Choroid plexus epithelial cell (primary cell): ENCODE data around the gene IGFL1.
"Not testable (repeated sequence)": the region's sequence is repeated elsewhere in the genome, so short reads cannot be mapped to it uniquely, and the experiment has no call there.

ENCODE experiments used
- DNase-seq: peaks from one replicate; pipeline ENCODE4 v3.0.0-alpha.2; 2010; ENCODE audit warnings: low read depth
- H3K4me3 ChIP-seq: 2 replicates; pipeline ENCODE4 v1.5.1; 2011; ENCODE audit warnings: low read depth, mild to moderate bottlenecking, control low read depth, low read length, moderate library complexity
- TF ChIP-seq, protein P1 (sequence below): conservative IDR thresholded peaks from 2 replicates; pipeline ENCODE4 v1.5.1; 2011; ENCODE audit warnings: low read depth, mild to moderate bottlenecking, control low read depth, inconsistent platforms, low read length, moderate library complexity

Gene IGFL1

DNA sequence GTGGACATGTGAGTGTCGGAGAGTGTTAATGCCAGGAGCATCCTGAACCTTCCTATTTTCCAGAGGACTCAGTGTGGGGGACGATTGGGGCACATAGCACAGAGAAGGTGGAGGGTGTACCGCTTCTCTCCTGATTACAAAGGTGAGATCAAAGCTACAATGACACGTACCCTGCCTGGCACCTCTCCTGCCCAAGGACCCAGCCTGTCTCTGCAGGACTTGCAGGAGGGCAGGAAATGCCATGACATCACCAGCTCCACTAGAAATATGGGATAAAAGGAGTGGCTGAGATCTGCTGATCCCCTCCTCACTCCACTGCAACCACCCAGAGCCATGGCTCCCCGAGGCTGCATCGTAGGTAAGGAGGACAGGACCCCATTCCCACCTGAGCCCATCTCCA, at the start of gene IGFL1:
Gene IGFL1, plus strand, starts transcription at position 301 of the 400 bp plus-strand sequence. Its CDS starts 33 bp downstream, at position 334.
- TF ChIP-seq, protein P1, sequence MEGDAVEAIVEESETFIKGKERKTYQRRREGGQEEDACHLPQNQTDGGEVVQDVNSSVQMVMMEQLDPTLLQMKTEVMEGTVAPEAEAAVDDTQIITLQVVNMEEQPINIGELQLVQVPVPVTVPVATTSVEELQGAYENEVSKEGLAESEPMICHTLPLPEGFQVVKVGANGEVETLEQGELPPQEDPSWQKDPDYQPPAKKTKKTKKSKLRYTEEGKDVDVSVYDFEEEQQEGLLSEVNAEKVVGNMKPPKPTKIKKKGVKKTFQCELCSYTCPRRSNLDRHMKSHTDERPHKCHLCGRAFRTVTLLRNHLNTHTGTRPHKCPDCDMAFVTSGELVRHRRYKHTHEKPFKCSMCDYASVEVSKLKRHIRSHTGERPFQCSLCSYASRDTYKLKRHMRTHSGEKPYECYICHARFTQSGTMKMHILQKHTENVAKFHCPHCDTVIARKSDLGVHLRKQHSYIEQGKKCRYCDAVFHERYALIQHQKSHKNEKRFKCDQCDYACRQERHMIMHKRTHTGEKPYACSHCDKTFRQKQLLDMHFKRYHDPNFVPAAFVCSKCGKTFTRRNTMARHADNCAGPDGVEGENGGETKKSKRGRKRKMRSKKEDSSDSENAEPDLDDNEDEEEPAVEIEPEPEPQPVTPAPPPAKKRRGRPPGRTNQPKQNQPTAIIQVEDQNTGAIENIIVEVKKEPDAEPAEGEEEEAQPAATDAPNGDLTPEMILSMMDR, result no peak
- DNase-seq, result no peak
- no peak within 1 kb of the TSS for H3K4me3 ChIP-seq

DNA sequence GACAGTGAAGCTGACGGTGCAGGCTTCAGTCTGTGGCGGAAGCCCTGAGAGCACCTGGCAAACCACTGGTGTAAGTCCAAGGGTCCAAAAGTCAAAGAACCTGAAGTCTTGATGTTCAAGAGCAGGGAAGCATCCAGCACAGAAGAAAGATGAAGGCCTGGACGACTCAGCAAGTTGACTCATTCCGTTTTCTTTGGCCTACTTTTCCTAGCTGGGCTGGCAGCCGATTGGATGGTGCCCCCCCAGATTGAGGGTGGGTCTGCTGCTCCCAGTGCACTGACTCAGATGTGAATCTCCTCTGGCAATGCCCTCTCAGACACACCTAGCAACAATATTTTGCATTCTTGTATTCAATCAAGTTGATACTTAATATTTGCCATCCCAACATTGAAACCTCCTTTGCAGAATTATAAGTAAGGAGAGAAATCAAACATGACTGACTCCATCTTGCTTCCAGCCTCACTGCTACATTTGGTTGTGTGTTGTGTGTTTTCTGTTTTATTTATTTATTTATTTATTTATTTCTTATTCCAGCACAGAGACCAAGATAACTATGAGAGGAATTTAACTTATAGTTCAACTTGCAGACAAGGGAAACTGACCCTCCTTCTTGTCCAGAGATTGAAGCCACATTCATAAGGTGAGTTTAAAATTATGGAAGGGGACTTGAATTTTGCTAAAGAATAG, 48.7 kb upstream of the IGFL1 start:
- no peak overlapping the region for H3K4me3 ChIP-seq
- no peak for DNase-seq
- TF ChIP-seq, protein P1, result no peak

DNA sequence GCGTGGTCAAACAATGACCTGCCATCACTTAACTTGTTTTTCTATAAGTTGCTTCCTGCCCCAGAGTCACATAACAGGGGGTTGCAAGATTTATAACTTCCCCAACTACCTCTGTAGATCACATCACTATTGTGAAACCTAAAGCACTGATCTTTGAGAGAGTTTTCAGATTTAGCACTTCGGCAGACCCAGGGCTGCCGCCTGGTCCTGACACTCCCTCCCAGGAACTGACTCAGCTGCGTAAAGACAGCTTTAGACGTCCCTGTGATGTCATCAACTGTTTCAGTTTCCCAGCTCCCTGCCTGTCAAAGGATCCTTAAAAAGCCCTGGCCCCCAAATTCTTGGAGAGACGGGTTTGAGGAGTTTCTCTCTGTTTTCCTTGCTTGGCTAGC, 48.2 kb upstream of the IGFL1 start:
- H3K4me3 ChIP-seq, result no peak overlapping the region
- DNase-seq, result peak; percentile 19
- TF ChIP-seq, protein P1, result no peak

DNA sequence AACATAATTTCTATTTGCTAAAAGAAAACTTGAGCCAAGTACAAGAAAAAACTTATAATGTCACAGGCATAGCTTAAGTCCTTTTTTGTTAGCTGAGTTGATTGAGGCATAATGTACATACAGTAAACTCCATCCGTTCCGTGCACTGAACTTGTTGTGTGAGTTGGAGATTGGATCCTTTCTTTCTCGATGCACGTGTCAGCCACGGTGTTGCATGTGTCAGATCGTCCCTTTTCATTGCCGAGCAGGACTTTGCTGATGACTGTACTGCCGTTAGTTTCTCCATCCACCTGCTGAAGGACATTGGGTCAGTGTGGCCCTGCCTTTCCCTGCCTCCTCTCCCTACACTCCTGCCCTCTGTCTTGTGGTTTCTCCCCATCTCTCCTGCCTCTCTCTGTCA, 47.1 kb upstream of the IGFL1 start:
- TF ChIP-seq, protein P1, result no peak
- no peak for DNase-seq
- H3K4me3 ChIP-seq, result no peak overlapping the region

DNA sequence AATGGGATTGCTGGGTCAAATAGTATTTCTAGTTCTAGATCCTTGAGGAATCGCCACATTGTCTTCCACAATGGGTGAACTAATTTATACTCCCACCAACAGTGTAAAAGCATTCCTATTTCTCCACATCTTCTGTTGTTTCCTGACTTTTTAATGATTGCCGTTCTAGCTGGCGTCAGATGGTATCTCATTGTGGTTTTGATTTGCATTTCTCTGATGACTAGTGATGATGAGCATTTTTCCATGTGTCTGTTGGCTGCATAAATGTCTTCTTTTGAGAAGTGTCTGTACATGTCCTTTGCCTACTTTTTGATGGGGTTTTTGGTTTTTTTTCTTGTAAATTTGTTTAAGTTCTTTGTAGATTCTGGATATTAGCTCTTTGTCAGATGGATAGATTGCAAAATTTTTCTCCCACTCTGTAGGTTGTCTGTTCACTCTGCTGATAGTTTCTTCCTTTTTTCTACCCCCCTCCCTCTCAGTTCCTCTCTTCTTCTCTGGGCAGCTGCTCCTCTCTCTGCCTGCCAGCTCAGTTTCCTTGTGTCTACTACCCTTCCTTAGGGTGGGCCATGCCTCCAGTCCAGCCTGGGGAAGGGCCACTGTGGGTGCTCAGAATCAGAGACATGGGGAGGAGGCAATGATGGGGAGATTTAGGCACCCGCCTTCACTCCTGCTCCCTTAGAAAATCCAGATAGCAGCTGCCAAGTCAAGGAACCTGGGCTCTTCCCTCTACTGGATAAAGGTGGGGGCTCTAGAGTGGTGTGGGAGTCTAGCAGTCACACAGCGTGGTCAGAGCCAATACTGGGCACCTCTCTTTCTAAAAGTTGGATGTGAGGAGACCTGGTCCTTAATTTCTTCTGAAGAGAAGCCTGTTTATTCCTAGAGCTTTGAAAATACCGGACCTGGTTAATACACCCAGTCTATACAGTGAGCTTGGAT, 44.5 kb upstream of the IGFL1 start:
- H3K4me3 ChIP-seq, DNase-seq: not testable (repeated sequence)

DNA sequence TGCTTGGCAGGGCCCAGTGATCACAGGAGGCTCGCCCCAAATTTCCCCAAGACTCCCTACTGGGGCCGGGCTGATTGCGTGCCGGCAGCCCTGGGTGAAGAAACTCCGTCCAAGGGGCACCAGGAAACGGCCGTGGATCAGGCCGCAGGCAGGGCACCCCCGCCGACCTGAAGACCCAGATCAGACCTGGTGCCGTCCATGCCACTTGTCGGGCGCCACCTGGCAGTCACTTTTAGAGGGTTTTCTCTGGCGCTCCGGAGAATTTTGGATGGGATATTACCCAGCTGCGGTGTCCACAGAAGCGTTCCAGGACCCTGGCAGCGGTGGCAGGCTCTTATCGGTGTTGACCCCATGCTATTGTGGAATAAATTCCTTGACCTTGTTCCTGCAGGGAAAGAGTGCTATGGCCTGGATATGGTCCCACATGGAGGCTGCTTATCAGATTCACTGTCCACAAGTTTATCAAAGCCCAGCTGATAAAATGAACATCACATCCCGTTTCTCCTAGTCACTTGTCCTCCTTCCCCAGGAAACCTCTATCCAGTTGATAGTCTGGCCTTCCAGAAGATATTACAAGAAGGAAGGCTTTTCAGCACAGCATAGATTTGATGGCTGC, 43.3 kb upstream of the IGFL1 start:
- TF ChIP-seq, protein P1, result no peak
- DNase-seq, result no peak
- H3K4me3 ChIP-seq, result no peak overlapping the region

DNA sequence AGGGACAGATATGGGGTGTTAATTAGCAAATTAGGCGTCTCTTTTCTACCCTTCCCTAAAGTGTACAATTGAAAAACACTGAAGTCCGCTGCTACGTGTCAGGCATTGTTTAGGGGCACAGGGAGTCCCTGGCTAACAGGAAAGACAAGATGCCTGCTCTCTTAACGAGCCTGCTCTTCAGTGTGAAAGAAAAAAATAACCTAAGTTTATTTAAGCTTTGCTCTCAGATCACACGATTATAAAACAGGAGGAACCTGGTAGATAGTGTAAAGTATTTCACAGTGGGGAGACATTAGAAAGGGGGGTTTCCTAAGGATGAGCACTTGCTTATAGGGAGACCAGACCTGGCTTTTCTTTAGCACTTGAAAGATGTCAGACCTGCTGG, 42.8 kb upstream of the IGFL1 start:
- H3K4me3 ChIP-seq, result no peak overlapping the region
- TF ChIP-seq, protein P1, result no peak

More for the DNA sequence above, 42.8 kb upstream of the IGFL1 start:
- DNase-seq, result no peak
